Stimulated activated CD8-positive, alpha-beta memory T cell treated with anti-CD3 and anti-CD28 coated beads, Interleukin-15, amount 100 ng/mL, for 24 hours (primary cell): ENCODE data around the gene RPA1.
"Not testable (repeated sequence)": the region's sequence is repeated elsewhere in the genome, so short reads cannot be mapped to it uniquely, and the experiment has no call there.

Source experiments
- DNase-seq: peaks from one replicate; pipeline ENCODE4 v3.0.0-alpha.2; 2020; ENCODE audit warnings: low read depth

The RPA1 gene

DNA sequence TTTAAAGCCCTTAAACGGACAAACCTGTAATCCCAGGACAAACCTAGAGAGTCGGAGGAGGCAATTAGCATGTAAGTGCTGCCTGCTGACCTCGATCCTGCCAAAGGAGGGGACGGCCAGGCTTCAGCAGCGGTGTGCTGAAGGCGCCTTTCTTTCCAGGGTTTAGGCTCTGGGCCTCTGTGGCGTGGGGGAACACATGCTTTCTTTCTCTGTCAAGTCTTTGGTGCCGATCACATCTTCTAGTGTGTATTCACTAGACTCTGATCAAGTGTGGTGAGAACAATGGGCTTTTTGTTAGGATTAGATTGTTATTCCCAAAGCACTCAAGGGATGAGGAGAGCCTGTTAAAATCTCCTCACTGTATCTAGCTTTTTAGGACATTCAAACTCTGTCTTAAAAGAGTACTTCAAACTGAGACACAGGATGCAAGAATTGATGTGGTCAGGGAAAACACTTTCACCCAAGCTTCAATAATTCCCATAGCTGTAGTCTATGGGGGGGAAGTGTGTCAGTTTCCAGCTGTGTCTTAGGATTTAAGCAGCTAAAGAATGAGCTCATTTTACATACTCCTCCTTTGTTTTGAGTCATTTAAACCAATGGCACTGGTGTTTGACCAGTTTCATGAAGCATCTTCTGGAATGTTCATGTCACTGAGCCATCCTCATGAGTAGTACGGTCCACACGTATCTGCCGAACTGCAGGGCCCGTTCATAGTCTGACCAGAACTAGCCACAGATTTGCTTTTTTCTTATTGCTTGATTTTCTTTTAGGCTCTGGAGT, 51.2 kb downstream of the RPA1 start:
- no peak for DNase-seq

DNA sequence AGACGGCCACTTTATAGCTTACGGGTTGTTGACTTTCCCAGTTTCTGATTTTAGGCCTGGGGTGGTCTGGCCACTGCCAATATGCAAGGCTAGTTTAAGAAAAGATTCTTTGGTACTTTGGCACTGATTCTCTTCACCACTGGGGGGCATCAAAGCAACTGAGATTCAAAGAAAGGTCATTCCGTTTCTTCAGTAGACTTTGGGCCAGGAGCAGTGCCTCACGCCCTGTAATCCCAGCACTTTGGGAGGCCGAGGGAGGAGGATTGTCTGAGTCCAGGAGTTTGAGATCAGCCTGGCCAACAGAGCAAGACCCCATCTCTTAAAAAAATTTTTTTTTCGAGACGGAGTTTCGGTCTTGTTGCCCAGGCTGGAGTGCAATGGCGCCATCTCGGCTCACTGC, 53.0 kb downstream of the RPA1 start:
- DNase-seq = no peak

DNA sequence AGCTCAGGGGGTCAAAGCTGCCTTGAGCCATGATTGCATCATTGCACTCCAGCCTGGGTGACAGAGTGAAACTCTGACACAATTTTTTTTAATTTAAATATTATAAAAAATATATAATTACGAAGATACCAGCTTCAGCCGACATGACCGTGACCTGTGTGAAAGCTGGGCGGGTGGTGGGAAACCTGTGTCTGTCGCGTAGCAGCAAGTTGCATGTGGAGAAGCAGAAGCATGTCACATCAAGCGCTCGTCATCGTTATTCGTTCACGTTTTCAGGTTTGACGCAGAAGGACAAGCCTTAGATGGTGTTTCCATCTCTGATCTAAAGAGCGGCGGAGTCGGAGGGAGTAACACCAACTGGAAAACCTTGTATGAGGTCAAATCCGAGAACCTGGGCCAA, 53.7 kb downstream of the RPA1 start:
- DNase-seq = no peak

DNA sequence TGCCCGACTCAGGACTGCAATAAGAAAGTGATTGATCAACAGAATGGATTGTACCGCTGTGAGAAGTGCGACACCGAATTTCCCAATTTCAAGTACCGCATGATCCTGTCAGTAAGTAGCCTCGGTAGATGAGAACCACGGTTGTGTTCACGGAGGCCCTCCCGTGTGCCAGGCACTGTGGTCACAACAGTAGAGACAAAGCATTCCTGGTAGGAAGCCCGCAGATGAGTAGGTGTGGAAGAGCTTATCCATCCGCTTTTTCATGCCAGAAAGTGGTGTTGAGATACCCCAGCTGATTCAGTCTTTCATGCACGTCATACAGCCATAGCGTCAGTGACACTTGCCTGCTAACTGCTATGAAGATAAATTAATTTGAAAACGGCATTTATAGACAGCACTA, 58.9 kb downstream of the RPA1 start:
- DNase-seq = no peak

DNA sequence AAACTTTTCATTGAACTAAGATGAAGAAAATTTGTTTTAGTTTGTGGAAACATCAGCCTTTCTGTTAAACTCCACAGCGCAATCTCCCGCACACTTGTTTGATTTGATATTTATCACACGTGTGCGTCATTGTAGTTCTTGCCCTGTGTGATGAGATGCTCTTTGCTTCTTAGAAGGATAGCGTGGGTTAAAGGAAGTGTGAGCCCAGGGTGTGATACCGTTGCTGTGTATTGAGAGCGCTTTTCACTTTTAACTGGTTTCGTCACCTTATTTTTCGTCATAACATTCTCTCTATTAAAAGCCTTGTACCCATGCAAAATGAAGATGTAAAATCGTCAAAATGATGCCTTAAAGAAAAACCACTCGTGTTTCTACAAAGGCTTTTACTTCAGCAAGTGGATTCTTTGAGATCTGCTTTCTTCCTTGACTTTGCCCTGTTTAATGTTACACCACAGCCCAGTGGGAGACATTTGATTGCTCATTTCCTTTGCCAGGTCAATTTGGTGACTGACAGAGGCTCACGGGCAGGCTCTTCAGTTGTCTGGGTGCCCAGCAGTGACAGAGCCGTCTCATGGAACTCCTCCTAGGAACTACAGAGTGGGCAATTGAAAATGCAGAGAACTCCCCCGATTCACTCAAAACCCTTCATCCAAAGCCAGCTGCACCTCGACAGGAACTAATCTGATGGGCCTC, 61.1 kb downstream of the RPA1 start:
- no peak for DNase-seq

DNA sequence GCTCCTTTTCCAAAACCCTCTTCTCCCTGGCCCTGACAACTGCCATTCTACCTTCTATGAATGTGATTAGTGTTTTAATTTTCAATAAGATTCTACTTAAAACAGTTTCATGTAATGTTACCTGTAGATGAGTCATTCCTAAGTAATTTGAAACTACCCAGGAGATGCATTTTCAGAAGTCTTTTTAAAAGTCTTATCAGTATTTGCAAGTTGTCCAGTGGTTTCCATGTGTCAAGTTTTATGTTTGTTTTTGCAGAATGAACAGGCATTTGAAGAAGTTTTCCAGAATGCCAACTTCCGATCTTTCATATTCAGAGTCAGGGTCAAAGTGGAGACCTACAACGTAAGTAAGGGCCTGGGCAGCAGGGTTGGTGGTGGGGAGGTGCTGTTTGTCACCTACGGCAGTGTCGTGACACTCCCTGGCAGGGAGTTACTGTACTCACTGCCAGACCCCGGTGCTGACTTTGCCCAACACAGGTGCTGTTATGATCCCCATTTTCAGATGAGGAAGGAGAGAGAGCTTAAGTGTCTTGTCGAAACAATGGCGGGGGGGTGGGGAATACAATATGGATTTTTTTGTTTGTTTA, 65.0 kb downstream of the RPA1 start:
- DNase-seq = no peak

DNA sequence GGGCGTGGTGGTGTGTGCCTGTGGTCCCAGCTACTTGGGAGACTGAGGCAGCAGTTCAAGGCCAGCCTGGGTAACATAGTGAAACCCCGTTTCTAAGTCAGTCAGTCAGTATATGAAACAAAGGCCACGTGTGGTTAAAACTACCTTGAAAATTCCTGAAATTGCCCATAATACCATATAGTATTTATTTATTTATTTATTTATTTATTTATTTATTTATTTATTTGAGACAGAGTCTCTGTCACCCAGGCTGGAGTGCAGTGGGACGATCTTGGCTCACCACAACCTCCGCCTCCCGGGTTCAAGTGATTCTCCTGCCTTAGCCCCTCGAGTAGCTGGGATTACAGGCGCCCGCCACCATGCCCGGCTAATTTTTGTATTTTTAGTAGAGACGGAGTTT, 65.7 kb downstream of the RPA1 start:
- not testable (repeated sequence) for DNase-seq

DNA sequence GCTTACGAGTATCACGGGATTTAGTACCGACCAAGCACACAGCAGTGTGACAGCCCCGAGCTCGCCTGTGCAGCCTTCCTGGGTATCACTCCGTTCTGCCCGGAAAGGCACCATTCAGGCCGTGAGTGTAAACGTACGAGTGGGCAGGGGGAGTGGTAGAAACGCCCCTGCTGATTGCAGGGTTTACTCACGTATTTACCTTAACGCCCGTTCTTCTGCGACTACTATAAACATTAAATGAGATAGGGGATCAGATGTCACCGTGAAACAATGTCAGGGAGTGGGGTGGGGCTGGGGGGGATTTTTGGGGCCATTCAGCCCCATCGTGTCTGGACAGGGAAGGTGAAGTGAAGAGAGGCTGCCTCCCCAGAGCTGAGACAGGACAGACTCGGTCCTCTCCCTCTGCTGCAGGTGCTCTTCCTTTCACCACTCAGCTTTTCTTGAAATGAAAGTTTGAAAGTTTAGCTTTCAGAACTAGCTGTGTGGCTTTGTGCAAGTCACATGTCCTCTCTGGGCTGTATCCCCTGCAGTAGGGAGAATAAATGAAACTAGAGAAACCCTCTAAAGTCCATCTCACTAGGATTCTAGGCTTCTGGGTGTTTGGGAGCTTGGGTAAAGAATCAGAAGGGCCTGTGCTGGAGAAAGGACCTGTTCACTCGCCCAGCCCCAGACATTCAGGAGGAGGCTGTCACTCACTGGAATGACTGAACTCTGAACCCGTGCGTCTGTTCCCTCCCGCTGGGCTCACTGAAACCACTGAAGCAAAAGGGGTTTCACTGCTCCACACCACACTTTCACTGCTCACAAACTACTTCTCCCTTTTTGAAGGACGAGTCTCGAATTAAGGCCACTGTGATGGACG, 66.7 kb downstream of the RPA1 start:
- no peak for DNase-seq

DNA sequence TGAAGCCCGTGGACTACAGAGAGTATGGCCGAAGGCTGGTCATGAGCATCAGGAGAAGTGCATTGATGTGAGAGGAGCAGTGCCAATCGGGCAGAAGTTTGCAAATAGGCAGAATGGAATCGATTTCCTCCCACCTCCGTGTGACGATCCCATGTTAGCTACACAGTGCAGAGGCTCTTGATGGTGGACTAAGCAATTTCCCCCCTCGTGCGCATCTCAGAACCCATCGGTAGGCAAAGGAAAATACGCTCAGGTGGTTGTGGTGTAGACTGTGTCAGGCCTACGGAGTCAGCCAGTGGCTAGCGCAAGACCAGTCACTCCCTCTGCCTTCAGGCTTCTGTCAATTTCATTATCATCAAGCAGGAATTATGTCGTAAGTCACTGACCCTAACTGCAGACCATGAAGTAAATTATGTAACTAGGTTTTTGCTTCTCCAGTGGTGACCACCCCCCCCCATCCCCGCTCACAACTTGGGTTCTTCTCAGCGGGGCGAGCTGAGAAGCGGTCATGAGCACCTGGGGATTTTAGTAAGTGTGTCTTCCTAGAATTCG, 67.4 kb downstream of the RPA1 start:
- DNase-seq = no peak

DNA sequence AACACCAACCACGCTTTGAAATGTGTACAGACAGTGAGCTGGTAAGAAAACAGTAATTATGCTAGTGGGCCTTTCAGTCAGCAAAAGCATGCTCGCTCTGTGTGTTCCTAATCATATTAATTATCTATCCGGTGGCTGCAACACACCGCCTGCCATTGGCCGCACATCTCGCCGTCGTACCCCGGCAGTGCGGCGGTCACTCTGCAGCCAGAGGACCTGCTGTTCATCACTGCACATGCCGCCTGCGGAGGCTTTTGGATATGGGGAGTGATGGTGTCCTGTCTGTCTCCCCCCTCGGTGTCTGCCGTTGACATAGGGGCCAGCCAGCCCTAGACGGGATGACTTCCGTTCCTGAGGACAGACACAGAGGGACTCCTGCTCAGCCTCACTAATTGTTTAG, 68.5 kb downstream of the RPA1 start:
- no peak for DNase-seq

DNA sequence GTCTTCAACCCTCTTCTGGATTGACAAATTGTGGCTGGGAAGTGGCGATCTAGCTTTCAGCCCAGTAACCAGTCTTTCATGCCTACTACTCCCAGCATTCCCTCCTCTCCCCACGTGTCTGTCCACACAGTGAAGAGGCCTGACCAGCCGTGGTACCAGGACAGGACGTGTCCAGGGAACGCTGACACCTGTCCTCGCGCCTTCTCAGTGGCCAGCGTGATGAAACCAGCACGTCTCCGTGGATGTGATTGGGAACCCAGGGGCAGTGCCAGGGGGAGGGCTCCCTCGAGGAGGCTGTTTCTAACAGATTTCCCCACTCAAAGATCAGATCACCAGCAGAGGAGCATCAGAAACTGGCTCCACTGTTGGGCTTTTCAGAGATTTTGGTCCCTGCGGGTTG, 69.1 kb downstream of the RPA1 start:
- DNase-seq = no peak

DNA sequence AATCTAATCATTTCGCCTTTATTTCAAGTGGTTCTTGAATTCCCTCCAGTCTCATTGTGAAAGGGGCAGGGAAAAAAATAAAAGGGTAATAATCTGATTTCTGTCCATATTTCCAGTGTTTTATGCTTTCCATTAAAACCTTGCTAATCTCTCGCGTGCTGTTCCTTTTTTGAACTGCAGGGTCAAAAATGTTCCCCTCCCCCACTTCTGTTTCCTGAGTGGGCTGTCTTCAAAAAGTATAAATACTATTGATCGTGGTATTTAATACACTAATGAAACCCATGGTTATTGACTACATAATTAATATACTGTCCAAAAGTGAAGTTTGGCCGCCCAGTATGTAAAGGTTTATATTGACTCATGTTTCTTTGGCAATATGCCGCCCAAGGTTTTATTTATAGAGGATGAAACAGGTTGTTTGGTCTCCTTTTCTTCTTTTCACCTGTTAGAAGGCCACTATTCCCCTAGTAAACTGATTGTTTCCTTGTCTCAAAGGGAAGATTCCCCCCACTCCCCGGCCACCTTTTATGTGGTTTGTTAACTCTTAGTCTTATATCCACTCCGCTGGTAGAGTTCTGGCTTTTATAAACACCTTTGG, 69.7 kb downstream of the RPA1 start:
- no peak for DNase-seq

DNA sequence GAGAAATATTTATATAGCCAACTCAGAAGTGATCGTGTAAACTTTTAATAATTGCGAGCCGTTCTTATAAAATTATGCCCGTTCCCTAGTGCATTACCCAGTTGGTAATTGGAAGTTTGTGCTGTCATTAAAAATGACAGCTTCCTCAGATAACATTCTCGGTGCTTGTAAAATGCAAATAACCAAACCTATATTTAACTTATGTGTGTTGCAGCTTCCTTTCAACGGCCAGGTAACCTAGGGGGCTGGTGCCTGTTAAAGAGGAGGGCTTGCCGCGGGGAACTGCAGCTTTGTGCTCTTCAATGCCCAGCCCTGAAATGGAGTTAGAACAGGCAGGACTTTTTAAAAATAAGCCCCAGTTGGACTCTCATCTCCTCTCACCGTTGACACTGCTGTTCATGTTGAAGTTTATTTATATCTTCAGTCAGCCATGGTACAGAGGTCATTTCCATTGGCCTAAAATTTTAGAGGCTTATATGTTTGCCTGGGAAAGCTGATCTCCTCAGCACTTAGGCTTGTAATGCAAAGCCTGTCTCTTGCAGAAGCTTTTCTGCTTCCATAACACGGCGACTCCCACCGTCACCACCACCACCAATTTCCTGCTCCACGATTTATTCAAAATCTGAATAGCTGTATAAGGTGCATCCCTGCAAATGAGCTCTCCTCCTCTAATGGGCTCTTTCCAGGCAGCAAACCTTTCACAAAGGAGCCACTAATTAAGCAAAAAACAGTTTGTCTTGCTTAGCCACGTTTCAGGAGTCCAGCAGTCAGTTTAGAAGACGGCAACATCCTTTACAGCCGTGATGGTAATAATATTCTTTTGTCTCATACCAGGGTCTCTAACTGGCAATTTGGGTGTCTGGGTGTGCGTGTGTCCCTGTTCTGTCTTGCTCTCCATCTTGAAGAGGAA, 74.7 kb downstream of the RPA1 start:
- no peak for DNase-seq

DNA sequence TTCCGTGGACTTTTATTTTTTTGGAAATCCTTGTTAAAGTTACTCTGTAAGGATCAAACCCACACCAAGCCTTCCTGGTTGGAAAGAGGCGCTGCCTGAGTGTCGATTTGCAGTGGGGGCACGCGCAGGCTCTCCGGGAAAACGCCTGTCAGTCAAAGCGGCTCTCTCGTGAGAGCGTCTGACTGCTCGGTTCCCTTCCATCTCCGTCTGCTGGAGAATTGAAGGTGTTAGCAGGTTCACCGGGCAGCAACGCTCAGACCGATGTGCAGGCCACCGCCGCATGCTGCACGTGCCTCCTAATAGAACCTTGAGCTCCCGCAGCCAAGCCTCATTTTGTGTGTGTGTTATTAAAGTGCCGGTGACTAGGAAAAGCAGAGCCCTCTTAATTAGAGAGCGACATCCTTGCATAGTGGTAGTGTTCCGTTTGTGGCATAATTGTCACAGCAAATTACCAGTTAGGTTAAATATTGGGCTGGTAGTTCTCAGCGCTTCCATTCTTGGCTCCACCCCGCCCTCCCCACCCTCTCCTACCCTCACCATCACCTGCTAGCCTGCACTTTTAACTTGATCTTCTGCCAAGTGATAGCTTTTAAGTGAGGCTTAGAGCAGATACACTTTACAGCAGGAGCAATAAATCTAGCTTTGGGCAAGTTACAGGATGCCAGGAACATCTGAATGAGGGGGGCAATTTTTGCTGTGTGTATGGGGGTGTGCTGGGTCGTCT, 75.5 kb downstream of the RPA1 start:
- DNase-seq = no peak

DNA sequence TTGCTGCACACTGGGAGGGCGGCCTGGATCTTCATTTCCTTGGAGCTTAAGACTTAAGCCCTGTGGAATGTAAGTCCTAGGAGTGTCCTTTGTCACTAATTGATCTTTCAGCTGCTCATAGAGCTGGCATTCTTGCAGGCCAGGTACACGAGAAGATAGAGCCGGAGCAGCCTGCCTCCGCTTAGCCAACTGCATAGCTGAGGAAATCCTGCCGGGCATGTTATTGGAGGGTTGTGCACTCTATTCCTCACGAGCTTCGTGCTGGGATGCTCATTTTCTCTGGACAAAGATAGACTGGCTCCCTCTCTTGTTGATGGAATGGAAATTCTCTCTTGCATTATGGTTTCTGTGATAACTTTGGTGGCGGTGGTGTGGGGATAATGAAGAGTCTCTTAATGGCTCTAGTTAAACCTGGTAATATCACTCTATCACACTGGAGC, 76.9 kb downstream of the RPA1 start:
- DNase-seq = no peak

DNA sequence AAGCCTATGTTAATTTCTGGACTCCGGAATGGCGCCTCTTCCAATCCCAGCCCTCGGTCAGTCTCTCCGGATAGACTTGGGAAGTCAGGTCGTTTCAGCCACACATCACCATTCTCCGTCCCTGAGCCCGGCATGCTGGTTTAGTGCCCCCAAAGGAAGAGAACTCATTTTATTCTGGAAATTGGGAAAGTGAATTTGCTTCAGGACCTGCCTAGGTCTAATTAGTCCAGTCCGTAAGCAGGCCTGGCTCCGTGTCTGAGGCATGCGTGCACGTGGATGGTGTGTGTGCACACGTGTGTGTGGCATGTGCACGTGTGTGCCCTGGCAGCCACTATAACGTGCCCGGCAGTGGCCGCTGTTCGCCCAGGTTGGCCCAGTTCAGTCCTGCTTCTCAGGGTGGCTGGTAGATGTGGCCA, 77.4 kb downstream of the RPA1 start:
- no peak for DNase-seq

DNA sequence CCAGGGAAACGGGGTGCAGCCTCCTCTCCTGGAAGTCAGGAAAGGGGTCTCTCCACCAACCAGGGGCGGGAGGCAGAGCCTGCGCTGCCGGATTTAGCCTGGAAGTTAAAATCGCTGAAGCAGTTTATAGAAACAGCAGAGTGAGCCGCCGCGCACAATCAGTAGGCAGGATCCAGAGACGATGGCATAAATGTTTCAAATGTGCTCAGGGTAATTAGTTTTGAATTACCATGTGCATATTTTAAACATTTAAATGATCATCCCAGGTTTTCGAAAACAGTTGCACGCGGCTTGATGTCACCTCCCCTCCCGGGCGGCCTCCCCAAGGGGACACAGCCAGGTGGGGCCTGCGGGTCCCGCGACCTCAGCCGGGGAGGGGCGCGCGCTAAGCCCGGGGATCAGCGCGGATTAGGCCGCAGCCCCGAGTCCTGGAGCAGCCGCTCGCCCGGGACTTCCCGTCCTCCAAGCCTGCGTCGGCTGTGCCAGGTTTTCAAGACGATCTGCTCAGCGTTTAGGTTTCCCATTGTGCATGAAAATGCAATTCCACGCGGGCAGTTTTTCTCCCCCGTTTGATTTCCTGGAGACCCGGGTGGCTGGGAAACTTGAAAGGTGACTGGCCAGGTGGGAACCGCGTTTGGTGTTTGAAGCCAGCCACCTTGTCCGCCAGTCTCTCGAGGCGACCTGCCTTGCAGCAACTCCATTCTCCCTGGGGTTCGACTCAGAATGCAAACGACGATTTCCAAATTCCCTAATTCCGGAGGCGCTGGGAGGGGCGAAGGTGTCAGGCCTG, 78.3 kb downstream of the RPA1 start:
- DNase-seq = no peak

DNA sequence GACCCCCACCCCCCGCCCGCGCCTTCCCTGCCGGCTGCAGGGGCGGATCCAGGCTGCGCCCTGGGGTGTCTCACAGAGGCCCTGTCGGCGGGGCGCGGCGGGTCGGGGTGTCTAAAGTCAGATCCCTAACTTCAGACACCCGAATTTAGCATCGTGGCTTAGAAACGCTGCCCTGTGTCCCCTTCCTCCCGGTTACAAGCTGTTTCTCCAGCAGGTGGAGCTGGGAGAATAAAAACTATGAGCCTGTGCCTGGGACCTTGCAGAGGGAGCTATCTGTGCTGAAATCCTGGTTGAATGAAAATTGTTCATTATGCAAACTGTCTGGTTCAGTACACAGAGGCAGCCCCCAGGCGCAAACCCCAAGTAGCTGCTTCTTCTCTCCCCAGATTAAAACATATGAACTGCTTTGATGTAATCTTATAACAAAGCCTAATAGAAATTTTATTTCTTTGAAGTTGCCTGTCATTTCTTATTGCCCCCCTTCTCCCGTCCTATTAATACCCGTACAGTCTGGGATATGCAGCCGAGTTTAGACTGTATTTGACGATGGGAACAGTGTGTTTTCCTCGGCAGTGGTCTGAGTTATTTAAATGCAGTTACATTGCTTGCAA, 79.0 kb downstream of the RPA1 start:
- no peak for DNase-seq

DNA sequence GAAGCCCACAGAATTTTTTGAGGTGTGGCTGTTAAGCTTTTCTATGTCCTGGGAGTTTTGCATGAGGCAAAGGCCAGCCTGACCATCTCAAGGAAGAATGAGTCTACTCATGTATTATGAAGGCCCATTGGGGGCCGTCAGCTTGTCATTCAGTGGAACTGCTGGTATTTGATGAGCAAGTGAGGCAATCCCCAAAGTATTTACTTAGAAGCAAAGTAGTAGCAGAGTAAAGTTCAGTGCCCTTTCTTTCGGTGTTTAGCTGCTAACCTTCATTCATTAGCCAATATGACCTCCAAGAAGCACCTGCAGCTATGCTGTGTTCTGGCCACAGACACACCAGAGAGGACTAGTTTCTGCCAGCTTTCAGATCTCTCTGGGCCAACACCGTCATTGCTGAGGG, 80.2 kb downstream of the RPA1 start:
- DNase-seq = no peak
